ENCODE data around the gene LILRA6. TPM values are rescaled to one million over a fixed set of nuclear protein-coding genes. Genes with fewer than 3 reads are reported as not detected.
A peak's percentile ranks its signal among the peaks of the same experiment; 100 is the strongest.

LILRA6 gene
- total and polyA plus RNA-seq, 10 of the 15 experiments (the other 5 are each of a cell fraction or from before 2014, with no cell fraction given) = 0.04 to 1.7 (median 0.09) TPM; not detected in 2

GRCh38 chr19:54207983-54208783 lies 34.4 kb downstream of the LILRA6 start:
- SMC1A ChIA-PET (ENCODE audit: uncharacterized antibody, unreplicated experiment) = interaction anchor here (1.0 to 1.4 kb wide), 3 partner anchors 14 to 18 kb away, joined by 4 read pairs; partner anchors contain the start of gene MBOAT7
- ATAC-seq (peak; percentile 62), FAIRE-seq (peak; percentile 98), DNase-seq (ENCODE audit: low read depth, low spot score) (peak; percentile 84)
- intact Hi-C loops (cut with micrococcal nuclease; ENCODE audit: unreplicated experiment) (no loop called here), in situ Hi-C loops (cut with MboI) (no loop called here)
- peaks cover 19 to 26% of the 10 kb centered on the region in 2 experiments for H3K36me3 ChIP-seq (ENCODE audit: control insufficient read depth in 2 of 2, insufficient read depth in 2 of 2, low read length in 1 of 2)
- H3K4me3 ChIP-seq = peak overlapping the region; percentile 24; the same call in 1 of the 2 replicates
- no TSS peak for BruUV-seq (replicated peaks)
- no peaks in the 10 kb centered on the region for H3K9me3 ChIP-seq (replicated peaks; ENCODE audit: control insufficient read depth, insufficient read depth, low read length)
- RAD21 ChIA-PET (ENCODE audit: unreplicated experiment) = interaction anchor here (1.5 kb wide), 1 partner anchor 20 kb away, joined by 4 read pairs; no protein-coding TSS in a partner anchor
- no peaks in the 10 kb centered on the region for H3K27me3 ChIP-seq (replicated peaks in 1 of 2; ENCODE audit: control insufficient read depth in 2 of 2, insufficient read depth in 2 of 2, low read length in 1 of 2)
- CTCF ChIA-PET = interaction anchor here (1.0 kb wide), 1 partner anchor 26 kb away, joined by 3 read pairs; no protein-coding TSS in a partner anchor
- H2AFZ ChIP-seq (ENCODE audit: control insufficient read depth, low read depth, low read length) = no peak overlapping the region
- no peak overlapping the region for H3K9ac ChIP-seq (ENCODE audit: control insufficient read depth, insufficient read depth, low read length)
- WGBS (ENCODE audit: insufficient coverage, insufficient replicate concordance, low lambda C conversion rate, missing lambda C conversion rate) = 13% methylated on average over 18 of the region's 18 CpGs
- H4K20me1 ChIP-seq (ENCODE audit: control insufficient read depth, insufficient read depth) = peaks cover 13% of the 10 kb centered on the region
- peak overlapping the region; percentile 35 for H3K27ac ChIP-seq (ENCODE audit: control insufficient read depth, insufficient read depth)
- POLR2A ChIA-PET = interaction anchor here (0.5 to 2.2 kb wide), 4 partner anchors 9 to 1306 kb away, joined by 3 to 12 read pairs (median 3); partner anchors contain the start of genes MBOAT7 and TSEN34
- peaks cover 34% of the 10 kb centered on the region for H3K79me2 ChIP-seq (ENCODE audit: control insufficient read depth, insufficient read depth, low read length)
- H3K4me2 ChIP-seq (ENCODE audit: control insufficient read depth, insufficient read depth) = peak overlapping the region; percentile 91
- H3K4me1 ChIP-seq (ENCODE audit: control insufficient read depth, insufficient read depth, low read length) = peaks cover 60% of the 10 kb centered on the region
- 0 out of 2 replicates have a peak, but pooled peaks have one; percentile 6 for TF ChIP-seq TCF3 (IDR thresholded peaks at IDR 0.05; ENCODE audit: borderline replicate concordance, insufficient read depth, low read depth, low read length)
- no peak for TF ChIP-seq KLF5 (IDR thresholded peaks at IDR 0.05; ENCODE audit: partially characterized antibody)
- TF ChIP-seq NFXL1 (IDR thresholded peaks at IDR 0.05; ENCODE audit: borderline replicate concordance) = no peak
- 0 out of 2 replicates have a peak, but pooled peaks have one; percentile 5 for TF ChIP-seq SMC3 (IDR thresholded peaks at IDR 0.05; ENCODE audit: borderline replicate concordance, low read length)
- TF ChIP-seq GABPA (IDR thresholded peaks at IDR 0.05; ENCODE audit: low read depth) = no peak
- no peak for TF ChIP-seq YBX1 (IDR thresholded peaks at IDR 0.05)
- TF ChIP-seq WRNIP1 (IDR thresholded peaks at IDR 0.05; ENCODE audit: borderline replicate concordance, low read depth, low read length) = no peak
- no peak for TF ChIP-seq E4F1 (IDR thresholded peaks at IDR 0.05; ENCODE audit: borderline replicate concordance, partially characterized antibody)
- TF ChIP-seq BHLHE40 (IDR thresholded peaks at IDR 0.05; ENCODE audit: borderline replicate concordance in 1 of 2, low read depth in 2 of 2, low read length in 1 of 2) = peak; percentile 78 to 81
- TF ChIP-seq SIN3A (IDR thresholded peaks at IDR 0.05; ENCODE audit: low read depth, low read length) = peak; percentile 29; the same call in 1 of the 2 replicates
- TF ChIP-seq JUNB (IDR thresholded peaks at IDR 0.05) = no peak
- peak; percentile 5 for TF ChIP-seq PBX3 (IDR thresholded peaks at IDR 0.05; ENCODE audit: insufficient replicate concordance, low read depth, low read length)
- peak; percentile 97 for TF ChIP-seq IKZF2 (IDR thresholded peaks at IDR 0.05)
- peak; percentile 76 for TF ChIP-seq POLR2A (IDR thresholded peaks at IDR 0.05; ENCODE audit: low read depth, low read length)
- no peak for TF ChIP-seq HDAC6 (IDR thresholded peaks at IDR 0.05; ENCODE audit: unreplicated experiment)
- no peak for TF ChIP-seq ZSCAN29 (IDR thresholded peaks at IDR 0.05)
- 0 out of 2 replicates have a peak, but pooled peaks have one; percentile 14 for TF ChIP-seq BCL11A (IDR thresholded peaks at IDR 0.05; ENCODE audit: low read depth, low read length)
- TF ChIP-seq, protein P1, sequence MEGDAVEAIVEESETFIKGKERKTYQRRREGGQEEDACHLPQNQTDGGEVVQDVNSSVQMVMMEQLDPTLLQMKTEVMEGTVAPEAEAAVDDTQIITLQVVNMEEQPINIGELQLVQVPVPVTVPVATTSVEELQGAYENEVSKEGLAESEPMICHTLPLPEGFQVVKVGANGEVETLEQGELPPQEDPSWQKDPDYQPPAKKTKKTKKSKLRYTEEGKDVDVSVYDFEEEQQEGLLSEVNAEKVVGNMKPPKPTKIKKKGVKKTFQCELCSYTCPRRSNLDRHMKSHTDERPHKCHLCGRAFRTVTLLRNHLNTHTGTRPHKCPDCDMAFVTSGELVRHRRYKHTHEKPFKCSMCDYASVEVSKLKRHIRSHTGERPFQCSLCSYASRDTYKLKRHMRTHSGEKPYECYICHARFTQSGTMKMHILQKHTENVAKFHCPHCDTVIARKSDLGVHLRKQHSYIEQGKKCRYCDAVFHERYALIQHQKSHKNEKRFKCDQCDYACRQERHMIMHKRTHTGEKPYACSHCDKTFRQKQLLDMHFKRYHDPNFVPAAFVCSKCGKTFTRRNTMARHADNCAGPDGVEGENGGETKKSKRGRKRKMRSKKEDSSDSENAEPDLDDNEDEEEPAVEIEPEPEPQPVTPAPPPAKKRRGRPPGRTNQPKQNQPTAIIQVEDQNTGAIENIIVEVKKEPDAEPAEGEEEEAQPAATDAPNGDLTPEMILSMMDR (IDR thresholded peaks at IDR 0.05 in 2 of 3, conservative IDR thresholded peaks at IDR 0.05 in 1 of 3; ENCODE audit: control insufficient read depth in 2 of 3, extremely low read depth in 1 of 3, insufficient read depth in 1 of 3, low read depth in 3 of 3, low read length in 3 of 3) = no peak
